Measurements from ENCODE around the gene SAT1. TPM values are rescaled to one million over a fixed set of nuclear protein-coding genes. Genes with fewer than 3 reads are reported as not detected.

SAT1 gene
- total and polyA plus RNA-seq, 8 donors: 51.1 to 376 (median 150) TPM

DNA sequence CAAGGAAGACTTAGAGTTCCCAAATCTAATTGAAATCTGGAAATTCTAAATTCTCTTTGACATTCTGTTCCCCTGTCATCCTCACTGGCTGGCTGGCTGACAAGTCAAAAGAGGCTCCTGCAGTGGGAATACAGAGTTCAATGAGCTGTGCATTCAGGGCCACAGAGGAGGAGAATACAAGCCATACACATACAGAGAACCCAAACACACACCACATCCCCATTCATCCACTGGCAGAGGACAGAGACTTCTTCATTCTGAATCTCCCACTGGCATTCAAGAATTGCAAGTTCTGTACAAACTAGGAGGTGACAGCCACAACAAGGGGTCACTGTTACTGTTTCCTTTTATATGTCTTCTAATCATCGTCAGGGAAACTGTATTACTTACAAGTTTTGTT lies 49.7 kb downstream of the SAT1 start:
- no peaks in the 10 kb centered on the region for H3K36me3 ChIP-seq
- 75 to 94% methylated on average over 1 of the region's 1 CpG for WGBS, 2 donors

More for the DNA sequence above, 49.7 kb downstream of the SAT1 start:
- H3K27ac ChIP-seq: no peak overlapping the region
- H3K4me1 ChIP-seq: no peaks in the 10 kb centered on the region
- DNase-seq: no peak
- peaks cover 0 to 6% (median 0%) of the 10 kb centered on the region in 4 donors for H3K27me3 ChIP-seq
- ATAC-seq: no peak
- TF ChIP-seq, protein P1, sequence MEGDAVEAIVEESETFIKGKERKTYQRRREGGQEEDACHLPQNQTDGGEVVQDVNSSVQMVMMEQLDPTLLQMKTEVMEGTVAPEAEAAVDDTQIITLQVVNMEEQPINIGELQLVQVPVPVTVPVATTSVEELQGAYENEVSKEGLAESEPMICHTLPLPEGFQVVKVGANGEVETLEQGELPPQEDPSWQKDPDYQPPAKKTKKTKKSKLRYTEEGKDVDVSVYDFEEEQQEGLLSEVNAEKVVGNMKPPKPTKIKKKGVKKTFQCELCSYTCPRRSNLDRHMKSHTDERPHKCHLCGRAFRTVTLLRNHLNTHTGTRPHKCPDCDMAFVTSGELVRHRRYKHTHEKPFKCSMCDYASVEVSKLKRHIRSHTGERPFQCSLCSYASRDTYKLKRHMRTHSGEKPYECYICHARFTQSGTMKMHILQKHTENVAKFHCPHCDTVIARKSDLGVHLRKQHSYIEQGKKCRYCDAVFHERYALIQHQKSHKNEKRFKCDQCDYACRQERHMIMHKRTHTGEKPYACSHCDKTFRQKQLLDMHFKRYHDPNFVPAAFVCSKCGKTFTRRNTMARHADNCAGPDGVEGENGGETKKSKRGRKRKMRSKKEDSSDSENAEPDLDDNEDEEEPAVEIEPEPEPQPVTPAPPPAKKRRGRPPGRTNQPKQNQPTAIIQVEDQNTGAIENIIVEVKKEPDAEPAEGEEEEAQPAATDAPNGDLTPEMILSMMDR (IDR thresholded peaks at IDR 0.05): no peak
- no peak overlapping the region for H3K4me3 ChIP-seq
- FAIRE-seq: no peak
- intact Hi-C loops (cut with DNase I): no loop called here
- H3K9me3 ChIP-seq: no peaks in the 10 kb centered on the region

Other genes with a start within 250 kb of the SAT1 start
- 100 to 1,000 TPM; 128 to 222 (median 179) TPM for gene PRDX4, start 115.7 kb upstream of the SAT1 start, total RNA-seq
- gene PRDX4, start 115.7 kb upstream of the SAT1 start, polyA plus RNA-seq: 100 to 1,000 TPM in 1 of 2 donors, 10 to 100 TPM in 1; 48.4 to 119 TPM
- gene ACOT9, start 39.9 kb upstream of the SAT1 start, total RNA-seq: 10 to 100 TPM in 2 of 6 donors, 1 to 10 TPM in 4; 7.0 to 18.6 (median 9.8) TPM
- 10 to 100 TPM; 19.2 to 26.8 TPM for gene ACOT9, start 39.9 kb upstream of the SAT1 start, polyA plus RNA-seq
- 10 to 100 TPM in 1 of 6 donors, 1 to 10 TPM in 5; 4.8 to 11.5 (median 7.6) TPM for gene APOO, start 124.8 kb downstream of the SAT1 start, total RNA-seq
- 10 to 100 TPM in 1 of 2 donors, 1 to 10 TPM in 1; 10.0 to 16.9 TPM for gene APOO, start 124.8 kb downstream of the SAT1 start, polyA plus RNA-seq
- gene CXorf58, start 124.8 kb downstream of the SAT1 start, total RNA-seq: under 1 TPM in 5 of 6 donors, not detected in 1; 0.09 to 0.40 (median 0.16) TPM
- under 1 TPM; 0.07 to 0.19 TPM for gene CXorf58, start 124.8 kb downstream of the SAT1 start, polyA plus RNA-seq
- 1 to 10 TPM; 3.3 to 4.7 (median 4.4) TPM for gene KLHL15, start 244.0 kb downstream of the SAT1 start, total RNA-seq
- gene KLHL15, start 244.0 kb downstream of the SAT1 start, polyA plus RNA-seq: 1 to 10 TPM; 1.2 to 3.1 TPM

All from pancreas (tissue), 10 donors.